Measurements from ENCODE around the gene ADISSP. TPM values are rescaled to one million over a fixed set of nuclear protein-coding genes. Genes with fewer than 3 reads are reported as not detected.

Gene ADISSP
- total and polyA plus RNA-seq, 2 of the 8 experiments (the other 6 are each of a cell fraction or from before 2014, with no cell fraction given), result 111 to 141 TPM

DNA sequence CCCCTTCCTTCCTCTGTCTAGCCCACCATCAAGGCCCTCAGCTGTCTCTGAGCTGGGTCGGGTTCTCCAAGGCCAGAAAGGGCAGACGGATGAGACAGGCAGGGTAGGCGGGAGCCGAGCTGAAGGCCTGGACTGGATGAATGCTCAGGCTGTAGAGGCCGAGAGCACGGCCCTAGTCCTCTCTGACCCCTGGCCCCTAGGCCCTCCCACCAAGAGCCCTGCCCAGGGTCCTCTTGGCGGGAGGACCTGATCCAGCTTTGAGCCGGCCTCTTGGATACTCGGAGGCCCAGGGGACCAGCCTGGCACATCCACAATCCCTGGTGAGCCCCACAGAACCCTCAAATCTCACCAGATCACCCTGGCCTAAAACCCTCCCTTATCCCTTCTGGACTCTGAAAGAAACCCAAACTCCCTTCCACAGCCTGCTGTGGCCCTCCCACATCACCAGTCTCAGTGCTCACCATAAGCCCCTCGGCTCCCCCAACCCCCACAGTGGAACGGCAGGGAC lies 8.2 kb downstream of the ADISSP start:
- Histone ChIP-seq H3K36me3 (ENCODE audit: control insufficient read depth in 2 of 4, insufficient read depth in 4 of 4, low read length in 3 of 4) (peaks cover 0 to 15% (median 2%) of the 10 kb centered on the region in 4 experiments; a peak in 5 of 8 replicates), H4K20me1 (replicated peaks in 1 of 2; ENCODE audit: control insufficient read depth in 1 of 2, insufficient read depth in 2 of 2, low read length in 2 of 2) (peaks cover 6 to 17% of the 10 kb centered on the region in 2 experiments), H4K91ac (replicated peaks; ENCODE audit: insufficient read length, low read length) (no peak overlapping the region), H3K27me3 (replicated peaks in 1 of 4; ENCODE audit: control insufficient read depth in 3 of 4, extremely low read depth in 1 of 4, insufficient read depth in 3 of 4, low read length in 3 of 4) (no peaks in the 10 kb centered on the region), H3K9ac (replicated peaks in 1 of 4; ENCODE audit: extremely low read depth in 1 of 4, low read depth in 3 of 4, low read length in 3 of 4) (no peak overlapping the region; a peak in 1 of 7 replicates), H2BK15ac (ENCODE audit: low read length) (no peak overlapping the region), H3K4me2 (ENCODE audit: insufficient read depth in 1 of 2, low read depth in 2 of 2, low read length in 2 of 2) (no peak overlapping the region), H3K14ac (ENCODE audit: insufficient read length) (no peak overlapping the region), H3K9me3 (ENCODE audit: insufficient read depth in 2 of 2, low read depth in 1 of 2, low read length in 1 of 2) (no peaks in the 10 kb centered on the region), H2BK20ac (ENCODE audit: low read length) (no peak overlapping the region), H3K18ac (ENCODE audit: extremely low read depth, low read length) (no peak overlapping the region), H4K5ac (ENCODE audit: insufficient read length, low read depth, low read length) (no peak overlapping the region), H3K4me3 (ENCODE audit: extremely low read depth in 1 of 4, insufficient read depth in 2 of 4, low read depth in 3 of 4, low read length in 4 of 4) (no peak overlapping the region), H3K79me2 (ENCODE audit: control insufficient read depth in 1 of 2, insufficient read depth in 2 of 2, low read length in 2 of 2) (peaks cover 0 to 5% of the 10 kb centered on the region in 2 experiments; a peak in 1 of 4 replicates), H4K8ac (ENCODE audit: extremely low read depth, insufficient read depth, low read length) (no peak overlapping the region), H2BK5ac (ENCODE audit: low read depth, low read length) (no peak overlapping the region), H3K4ac (replicated peaks; ENCODE audit: insufficient read length, low read depth, low read length) (no peak overlapping the region), H3K79me1 (ENCODE audit: low read depth, low read length) (peaks cover 10% of the 10 kb centered on the region), H2AK5ac (ENCODE audit: low read depth, low read length) (no peak overlapping the region), H2AFZ (ENCODE audit: low read length) (no peak overlapping the region), H3K4me1 (replicated peaks in 1 of 4; ENCODE audit: control insufficient read depth in 3 of 4, insufficient read depth in 4 of 4, low read length in 3 of 4) (no peaks in the 10 kb centered on the region), H3K56ac (replicated peaks; ENCODE audit: insufficient read length, low read depth, low read length) (no peak overlapping the region), H2BK12ac (ENCODE audit: low read depth, low read length) (no peak overlapping the region), H3K23ac (ENCODE audit: insufficient read length) (no peak overlapping the region), H3K27ac (ENCODE audit: low read depth, low read length) (no peak overlapping the region), H3K23me2 (ENCODE audit: low read depth, low read length) (no peaks in the 10 kb centered on the region), H2BK120ac (replicated peaks; ENCODE audit: low read depth, low read length) (no peak overlapping the region)
- ChIA-PET POLR2A (ENCODE audit: partially characterized antibody) (interaction anchor here (0.7 to 3.4 kb wide), 5 partner anchors 9 to 127 kb away, joined by 3 to 13 read pairs (median 5); partner anchors contain the start of gene ADISSP), CTCF (ENCODE audit: partially characterized antibody) (interaction anchor here (0.9 to 18.6 kb wide), 6 partner anchors 4 to 83 kb away, joined by 3 to 277 read pairs (median 116); partner anchors contain the start of genes ADISSP and HSPA12B)
- 90% methylated on average over 11 of the region's 11 CpGs; no CpG with 5 or more reads in 1 of the 2 experiments for WGBS, 2 experiments (ENCODE audit: extremely low coverage in 1 of 2, insufficient coverage in 1 of 2, insufficient read length in 1 of 2, insufficient replicate concordance in 2 of 2, low coverage in 1 of 2, low lambda C conversion rate in 2 of 2, missing lambda C conversion rate in 1 of 2)
- TF ChIP-seq TBP (IDR thresholded peaks at IDR 0.05; ENCODE audit: low read depth, low read length), result no peak
- TF ChIP-seq RXRA (IDR thresholded peaks at IDR 0.05; ENCODE audit: insufficient read depth, low read depth, low read length), result no peak
- TF ChIP-seq CBX8 (IDR thresholded peaks at IDR 0.05; ENCODE audit: borderline replicate concordance, low read depth, low read length), result no peak
- TF ChIP-seq SP4 (IDR thresholded peaks at IDR 0.05; ENCODE audit: low read length), result no peak
- TF ChIP-seq PHF8 (conservative IDR thresholded peaks at IDR 0.05; ENCODE audit: low read depth, low read length), result no peak
- FAIRE-seq (no peak), DNase-seq (ENCODE audit: low read depth in 1 of 2, low spot score in 2 of 2) (no peak)
